Measurements from ENCODE around the gene FLT3.
"Not testable (repeated sequence)": the region's sequence is repeated elsewhere in the genome, so short reads cannot be mapped to it uniquely, and the experiment has no call there.

Gene FLT3

GRCh38 chr13:28100150-28101121 lies at the start of gene FLT3:
Gene FLT3 (minus strand): TSS chr13:28100576. CDS start chr13:28100510, 66 bp downstream.
- peak; percentile 36 to 60 for DNase-seq

- DNase-seq: no peak
These were observed 47.1 kb upstream of the FLT3 start for GRCh38 chr13:28147495-28147894.

- no peak for DNase-seq
These were observed 44.7 kb upstream of the FLT3 start for GRCh38 chr13:28145049-28145448.

- DNase-seq: not testable (repeated sequence)
These were observed 41.2 kb upstream of the FLT3 start for GRCh38 chr13:28141542-28141941.

- DNase-seq: no peak
These were observed 40.2 kb upstream of the FLT3 start for GRCh38 chr13:28140433-28141125.

GRCh38 chr13:28138756-28139470 lies 38.5 kb upstream of the FLT3 start:
- DNase-seq: peak; percentile 91 to 92

GRCh38 chr13:28138012-28138755 lies 37.8 kb upstream of the FLT3 start, which contains the start of gene PAN3:
Gene PAN3 (plus strand): TSS chr13:28138545. CDS start chr13:28138658, 113 bp downstream.
- peak; percentile 89 to 90 for DNase-seq

- no peak for DNase-seq
These were observed 37.2 kb upstream of the FLT3 start for GRCh38 chr13:28137596-28137995.

- no peak for DNase-seq
These were observed 36.5 kb upstream of the FLT3 start for GRCh38 chr13:28136916-28137315.

- DNase-seq: no peak
These were observed 31.3 kb upstream of the FLT3 start for GRCh38 chr13:28131646-28132045.

GRCh38 chr13:28129911-28130693 lies 29.7 kb upstream of the FLT3 start:
- no peak for DNase-seq

GRCh38 chr13:28128926-28129325 lies 28.6 kb upstream of the FLT3 start:
- DNase-seq: no peak

GRCh38 chr13:28128030-28128429 lies 27.7 kb upstream of the FLT3 start:
- DNase-seq: no peak

- no peak for DNase-seq
These were observed 20.8 kb upstream of the FLT3 start for GRCh38 chr13:28121224-28121623.

- DNase-seq: no peak
These were observed 19.9 kb upstream of the FLT3 start for GRCh38 chr13:28120317-28120716.

GRCh38 chr13:28117689-28118377 lies 17.5 kb upstream of the FLT3 start:
- no peak for DNase-seq

GRCh38 chr13:28116736-28117135 lies 16.4 kb upstream of the FLT3 start:
- DNase-seq: no peak

GRCh38 chr13:28110414-28110813 lies 10.0 kb upstream of the FLT3 start:
- DNase-seq: no peak

- DNase-seq: no peak
These were observed 6.6 kb upstream of the FLT3 start for GRCh38 chr13:28106976-28107375.

- DNase-seq: not testable (repeated sequence)
These were observed 1.5 kb upstream of the FLT3 start for GRCh38 chr13:28101886-28102285.
